Measurements from ENCODE around the gene ZNF771. TPM values are rescaled to one million over a fixed set of nuclear protein-coding genes. Genes with fewer than 3 reads are reported as not detected.

ZNF771 gene
- total and polyA plus RNA-seq, 2 donors (not counting 3 experiments of a cell fraction or from before 2014, with no cell fraction given): 11.7 to 16.8 TPM

DNA sequence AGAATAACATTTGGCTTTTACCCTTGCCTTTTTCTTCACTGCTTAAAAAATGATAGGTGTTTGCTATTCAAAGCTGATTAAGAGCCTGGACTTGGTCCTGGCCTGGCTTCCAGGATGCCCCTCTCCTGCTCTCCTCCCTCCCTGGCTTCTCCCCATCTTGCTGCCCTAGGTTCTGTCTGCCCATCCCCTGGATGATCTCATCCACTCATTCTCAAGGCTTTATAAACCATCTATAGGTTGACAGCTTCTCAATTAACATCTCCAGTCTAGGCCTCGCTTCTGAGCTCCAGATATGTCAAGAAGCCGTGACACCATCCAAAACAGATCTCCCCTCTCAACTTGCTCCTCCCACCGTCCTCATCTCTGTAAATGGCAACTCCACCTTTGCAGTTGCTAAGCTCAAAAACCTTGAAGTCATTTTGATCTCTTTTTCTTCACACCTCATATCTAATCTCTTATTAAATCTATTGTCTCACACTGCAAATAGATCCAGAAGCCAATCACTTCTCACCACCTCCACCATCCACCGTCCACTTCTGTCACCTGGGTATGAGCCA, 8.7 kb downstream of the ZNF771 start:
- TF ChIP-seq MYC (IDR thresholded peaks at IDR 0.05; ENCODE audit: low read depth, low read length) (no peak), EZH2 (IDR thresholded peaks at IDR 0.05; ENCODE audit: borderline replicate concordance, low read depth, low read length, severe bottlenecking) (no peak), MAX (IDR thresholded peaks at IDR 0.05; ENCODE audit: insufficient read depth, insufficient read length) (no peak), FOS (IDR thresholded peaks at IDR 0.05; ENCODE audit: borderline replicate concordance, insufficient read depth, low read length) (no peak), POLR2A (IDR thresholded peaks at IDR 0.05; ENCODE audit: low read depth, low read length) (no peak), GATA2 (IDR thresholded peaks at IDR 0.05; ENCODE audit: insufficient read depth, insufficient read length, low read depth, low read length) (no peak), CTCF (IDR thresholded peaks at IDR 0.05; ENCODE audit: extremely low read depth in 1 of 2, insufficient read depth in 1 of 2, low read depth in 1 of 2, low read length in 2 of 2) (no peak), JUN (IDR thresholded peaks at IDR 0.05; ENCODE audit: borderline replicate concordance, insufficient read depth, insufficient read length, low read depth) (no peak), POLR2AphosphoS5 (IDR thresholded peaks at IDR 0.05; ENCODE audit: insufficient read depth, low read depth, low read length) (no peak)
- no peak for FAIRE-seq
- Histone ChIP-seq H3K9ac (replicated peaks; ENCODE audit: extremely low read depth, insufficient read depth, low read length) (no peak overlapping the region), H3K9me1 (replicated peaks; ENCODE audit: control insufficient read depth, extremely low read depth, insufficient read depth, low read length) (no peaks in the 10 kb centered on the region), H3K79me2 (ENCODE audit: control insufficient read depth, insufficient read depth, low read length) (peaks cover 1% of the 10 kb centered on the region), H3K4me2 (ENCODE audit: insufficient read depth, low read length) (no peak overlapping the region), H2AFZ (ENCODE audit: low read depth, low read length) (no peak overlapping the region), H3K27me3 (ENCODE audit: control insufficient read depth in 2 of 2, insufficient read depth in 2 of 2, low read length in 2 of 2) (no peaks in the 10 kb centered on the region), H3K4me3 (replicated peaks in 1 of 3; ENCODE audit: insufficient read depth in 1 of 3, low read depth in 1 of 3, low read length in 3 of 3) (no peak overlapping the region), H3K27ac (ENCODE audit: insufficient read depth, low read depth, low read length) (no peak overlapping the region), H4K20me1 (replicated peaks; ENCODE audit: control insufficient read depth, extremely low read depth, insufficient read depth, low read length) (no peaks in the 10 kb centered on the region), H3K9me3 (replicated peaks; ENCODE audit: control insufficient read depth, insufficient read depth, low read length) (no peaks in the 10 kb centered on the region), H3K4me1 (ENCODE audit: control insufficient read depth, extremely low read depth, insufficient read depth, low read length) (peaks cover 3% of the 10 kb centered on the region), H3K36me3 (ENCODE audit: control insufficient read depth in 2 of 2, extremely low read depth in 1 of 2, insufficient read depth in 2 of 2, low read length in 2 of 2) (peaks cover 6 to 7% of the 10 kb centered on the region in 2 experiments)
- CTCF ChIA-PET: interaction anchor here (0.6 to 1.5 kb wide), 5 partner anchors 8 to 370 kb away, joined by 3 to 11 read pairs (median 4); partner anchors contain the start of genes DCTPP1, ZNF747 and ZNF771
- dilution Hi-C loops (cut with MboI; ENCODE audit: extremely low pct_ligation_motif_present, low sequenced_read_pairs): no loop called here
- intact Hi-C loops (cut with micrococcal nuclease): no loop called here
- POLR2A ChIA-PET: interaction anchor here (0.7 kb wide), 1 partner anchor 9 kb away, joined by 12 read pairs; no protein-coding TSS in a partner anchor
- no TSS peak for BruUV-seq (replicated peaks)
- DNase-seq (ENCODE audit: low read depth, low spot score): no peak

All from endothelial cell of umbilical vein (primary cell).